ENCODE data around the gene PRSS3.

GRCh38 chr9:33817327-33818166, 22.2 kb downstream of the PRSS3 start:
- peak; percentile 24 for TF ChIP-seq YY1 (IDR thresholded peaks at IDR 0.05; ENCODE audit: insufficient read depth, insufficient read length)
- no peak for TF ChIP-seq ZNF274 (IDR thresholded peaks at IDR 0.05; ENCODE audit: low read depth, low read length)
